GM21529 (cell line): ENCODE results near the gene STAC.

Source experiments
- ATAC-seq: cut with Tn5 transposase; IDR thresholded peaks from one replicate; pipeline ENCODE4 v1.9.1; 2021; ENCODE audit not compliant: unreplicated experiment

STAC gene, protein sequence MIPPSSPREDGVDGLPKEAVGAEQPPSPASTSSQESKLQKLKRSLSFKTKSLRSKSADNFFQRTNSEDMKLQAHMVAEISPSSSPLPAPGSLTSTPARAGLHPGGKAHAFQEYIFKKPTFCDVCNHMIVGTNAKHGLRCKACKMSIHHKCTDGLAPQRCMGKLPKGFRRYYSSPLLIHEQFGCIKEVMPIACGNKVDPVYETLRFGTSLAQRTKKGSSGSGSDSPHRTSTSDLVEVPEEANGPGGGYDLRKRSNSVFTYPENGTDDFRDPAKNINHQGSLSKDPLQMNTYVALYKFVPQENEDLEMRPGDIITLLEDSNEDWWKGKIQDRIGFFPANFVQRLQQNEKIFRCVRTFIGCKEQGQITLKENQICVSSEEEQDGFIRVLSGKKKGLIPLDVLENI

GRCh38 chr3:36380221-36381031, at the start of gene STAC:
STAC (plus strand) TSS chr3:36380504; CDS start chr3:36380644, 140 bp downstream.
- no peak for ATAC-seq

GRCh38 chr3:36332139-36332538, 48.2 kb upstream of the STAC start:
- ATAC-seq: no peak

DNA sequence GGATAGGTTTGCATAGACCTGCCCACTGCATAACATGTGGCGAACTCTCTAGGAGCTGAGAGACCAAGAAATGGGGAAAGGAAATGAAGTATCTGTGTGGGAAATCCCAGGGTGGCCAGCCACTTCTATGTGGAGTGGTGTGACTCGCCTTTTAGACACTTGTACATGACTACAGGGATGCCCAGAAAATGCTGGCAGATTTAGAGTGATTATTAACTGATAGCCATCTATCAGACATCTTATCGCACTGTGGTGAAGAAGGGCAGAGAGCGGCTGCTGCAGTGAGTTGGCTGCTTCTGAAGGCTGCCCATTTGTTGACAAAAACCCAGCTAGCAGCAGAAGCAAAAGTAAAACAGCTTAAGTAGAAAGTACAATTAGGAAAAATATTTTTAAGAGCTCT, 18.1 kb upstream of the STAC start:
- ATAC-seq: no peak

DNA sequence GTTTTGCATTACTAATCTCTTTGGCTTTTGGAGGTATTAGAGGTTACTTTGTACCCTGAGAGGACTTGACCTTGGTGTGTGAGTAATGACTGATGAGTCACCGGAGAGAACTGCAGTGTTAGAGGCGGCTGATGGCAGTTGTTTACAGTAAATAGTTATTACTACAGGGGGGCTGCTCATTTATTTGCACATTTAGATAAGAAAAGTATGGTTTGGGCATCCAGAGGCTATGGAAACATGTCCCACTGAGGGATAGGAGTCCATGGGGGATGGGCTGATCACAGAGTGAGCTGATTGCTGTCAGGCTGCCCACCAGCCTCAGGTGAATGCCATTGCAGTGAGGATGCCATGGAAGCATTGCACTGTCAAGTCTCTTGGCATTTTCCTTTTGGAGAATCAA, 17.3 kb upstream of the STAC start:
- no peak for ATAC-seq

DNA sequence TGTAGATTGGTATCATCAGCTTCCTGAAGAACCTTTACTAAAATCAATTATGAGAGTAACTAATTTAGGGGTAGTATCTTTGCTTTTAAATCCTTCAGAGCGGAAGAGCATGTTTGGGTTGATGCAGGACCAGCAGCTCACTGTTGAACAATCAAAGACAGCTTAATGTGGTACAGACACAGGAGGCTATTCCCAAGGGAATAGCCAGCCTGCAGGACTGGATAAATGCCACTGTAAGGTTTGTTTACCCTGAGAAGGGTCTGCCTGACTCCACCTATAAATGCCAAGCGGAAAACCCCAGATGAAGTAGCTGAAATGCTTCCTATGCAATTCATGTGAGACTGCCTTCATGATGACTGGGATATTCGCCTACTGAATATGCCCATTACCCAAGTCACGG, 16.0 kb upstream of the STAC start:
- ATAC-seq: no peak

DNA sequence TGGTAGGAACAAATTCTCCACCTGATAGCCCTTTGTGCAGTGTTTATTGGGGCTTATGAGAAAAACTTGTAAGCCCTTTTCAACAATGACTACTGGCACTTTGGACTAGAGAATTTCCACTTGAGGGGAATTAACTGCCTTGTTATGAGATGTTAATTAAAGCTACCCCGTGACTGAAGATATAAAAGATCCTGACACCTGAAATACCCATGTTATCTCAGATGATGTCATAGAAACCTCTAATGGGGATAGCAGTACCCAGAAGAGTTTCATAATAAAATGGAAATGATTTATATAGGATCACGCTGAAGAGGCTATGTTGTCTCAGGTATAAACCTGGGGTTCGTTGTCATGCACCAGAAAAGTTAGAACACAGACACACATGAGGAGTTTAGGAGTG, 14.5 kb upstream of the STAC start:
- ATAC-seq: no peak

GRCh38 chr3:36366308-36366707, 14.0 kb upstream of the STAC start:
- no peak for ATAC-seq

GRCh38 chr3:36367912-36368573, 12.3 kb upstream of the STAC start:
- no peak for ATAC-seq

DNA sequence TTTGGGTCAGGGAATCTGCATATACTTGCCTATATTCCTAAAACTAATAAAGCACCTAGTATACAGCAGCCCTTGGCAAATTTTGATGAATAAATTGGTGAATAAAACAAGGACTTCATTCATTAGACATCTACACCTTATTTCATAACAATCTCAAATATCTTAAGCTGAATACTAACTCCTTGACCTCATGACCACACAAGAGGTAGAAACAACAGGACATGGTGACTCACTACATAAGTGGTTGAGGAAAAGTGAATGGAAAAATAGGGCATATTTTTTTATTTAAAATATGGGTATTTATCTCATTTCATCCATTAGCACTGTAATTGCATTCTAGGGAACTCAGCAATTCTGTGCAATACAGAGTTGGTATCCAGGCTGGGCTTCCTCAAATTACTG, 7.8 kb upstream of the STAC start:
- ATAC-seq: no peak

- no peak for ATAC-seq
Measured at GRCh38 chr3:36373084-36373483, 7.2 kb upstream of the STAC start.

- ATAC-seq: no peak
Measured at GRCh38 chr3:36373666-36374065, 6.6 kb upstream of the STAC start.

DNA sequence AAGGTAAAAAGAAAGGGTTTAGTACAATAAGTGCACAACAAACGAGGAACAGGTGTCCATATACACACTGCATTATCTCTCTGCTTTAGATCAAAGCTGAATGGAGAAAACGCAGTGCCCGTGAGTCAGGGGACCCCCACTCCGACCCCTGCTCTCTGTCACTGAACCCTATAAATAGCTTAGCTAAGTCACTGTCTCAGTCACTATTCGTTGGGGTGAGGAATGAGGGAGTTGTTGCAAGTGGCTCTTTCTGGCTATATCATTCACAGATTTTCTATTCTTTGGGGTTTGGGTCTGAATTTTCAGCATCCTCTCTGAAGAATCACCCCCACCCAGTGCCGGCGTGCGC, 458 bp upstream of the STAC start:
- no peak for ATAC-seq

DNA sequence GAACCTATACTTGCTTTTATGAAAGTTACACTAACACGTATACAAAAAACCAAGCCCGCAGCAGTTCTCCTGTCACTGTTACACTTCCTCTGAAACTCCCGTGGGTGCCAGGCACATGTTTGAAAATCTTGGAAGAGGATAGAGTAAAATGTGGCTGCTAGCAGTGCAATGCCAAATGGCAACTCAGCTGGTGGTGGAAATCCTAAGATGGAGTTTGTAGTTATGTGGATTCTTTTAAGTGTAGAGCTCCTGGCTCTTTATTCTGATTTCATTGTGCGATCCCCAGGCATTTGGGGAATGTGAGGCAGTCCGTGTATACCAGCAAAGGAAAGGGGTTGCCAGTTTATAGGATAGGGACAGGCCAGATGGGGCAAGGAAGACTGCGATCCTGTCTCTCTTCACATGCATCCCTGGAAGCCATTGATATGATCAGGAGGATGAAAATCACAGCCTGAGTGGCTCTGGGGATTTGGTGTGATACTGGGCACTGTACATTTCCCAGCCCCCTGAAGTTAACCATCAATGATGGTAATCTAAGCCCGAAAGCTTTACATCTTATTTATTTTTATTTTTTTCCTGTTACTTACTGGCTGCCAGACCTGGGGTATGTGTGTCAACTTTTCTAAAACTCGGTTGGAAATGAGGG, 1.1 kb downstream of the STAC start:
- ATAC-seq: no peak

- no peak for ATAC-seq
Measured at GRCh38 chr3:36393563-36393962, 13.3 kb downstream of the STAC start.

DNA sequence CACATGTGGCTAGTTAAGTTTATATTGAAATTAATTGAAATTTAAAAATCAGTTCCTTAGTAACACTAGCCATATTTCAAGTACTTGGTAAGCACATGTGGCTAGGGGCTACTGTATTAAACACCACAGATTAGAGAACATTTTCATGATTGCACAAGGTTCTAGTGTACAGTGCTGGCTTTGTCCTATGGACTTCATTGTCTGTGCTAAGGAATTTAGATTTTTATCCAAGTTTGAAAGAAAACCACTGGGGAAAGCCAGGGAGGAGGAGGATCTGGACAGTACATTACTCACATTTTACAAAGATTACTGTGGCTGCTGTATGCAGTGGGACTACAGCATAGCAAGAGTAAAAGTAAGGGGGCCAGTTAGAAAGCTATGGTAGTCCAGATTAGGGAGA, 13.9 kb downstream of the STAC start:
- ATAC-seq: no peak

- ATAC-seq: no peak
Measured at GRCh38 chr3:36397841-36398240, 17.5 kb downstream of the STAC start.

- ATAC-seq: no peak
Measured at GRCh38 chr3:36399933-36400332, 19.6 kb downstream of the STAC start.

GRCh38 chr3:36401056-36401455, 20.8 kb downstream of the STAC start:
- no peak for ATAC-seq

GRCh38 chr3:36403661-36404060, 23.4 kb downstream of the STAC start:
- no peak for ATAC-seq

- ATAC-seq: no peak
Measured at GRCh38 chr3:36405190-36405589, 24.9 kb downstream of the STAC start.

GRCh38 chr3:36408146-36408545, 27.8 kb downstream of the STAC start:
- ATAC-seq: no peak
